ENCODE results near the gene LRRC36. TPM values are rescaled to one million over a fixed set of nuclear protein-coding genes. Genes with fewer than 3 reads are reported as not detected.
A peak's percentile ranks its signal among the peaks of the same experiment; 100 is the strongest.

Gene LRRC36
- total RNA-seq, 4 donors from 2014 or later: not detected

DNA sequence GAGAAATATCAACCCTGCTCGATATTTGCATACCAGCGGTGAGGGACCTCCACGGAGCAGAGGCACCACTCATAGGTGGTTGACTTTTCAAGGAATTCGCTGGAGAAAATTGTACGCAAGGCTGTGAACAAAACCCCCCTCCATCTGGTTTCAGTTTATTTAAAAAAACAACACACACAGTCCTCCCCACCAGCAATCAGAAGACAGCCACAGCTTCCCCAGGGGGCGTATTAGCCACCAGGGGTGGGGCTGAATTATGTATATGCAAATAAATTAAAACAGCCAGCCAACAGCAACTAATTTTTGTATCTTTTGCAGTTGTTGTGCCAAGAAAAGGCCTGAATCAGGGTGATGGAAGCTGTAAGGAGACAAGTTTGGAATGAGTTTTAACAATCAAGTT is 98.4 kb downstream of the LRRC36 start:
- intact Hi-C loops (cut with DNase I; ENCODE audit: low total_unique reads) (loop anchor here (5.0 kb wide), 1 partner anchor 97 kb away; no protein-coding TSS in a partner anchor), in situ Hi-C loops (cut with MboI; ENCODE audit: low sequenced_read_pairs in 4 of 4) (no loop called here)
- DNase-seq (no peak), ATAC-seq (no peak)
- H3K9me3 ChIP-seq: no peaks in the 10 kb centered on the region
- TF ChIP-seq CTCF (IDR thresholded peaks at IDR 0.05 in 4 of 5, conservative IDR thresholded peaks at IDR 0.05 in 1 of 5) (no peak), POLR2A (IDR thresholded peaks at IDR 0.05) (no peak)
- H3K36me3 ChIP-seq: no peaks in the 10 kb centered on the region
- peaks cover 0 to 3% (median 0%) of the 10 kb centered on the region in 3 donors for H3K27me3 ChIP-seq
- H3K4me1 ChIP-seq: peaks cover 0 to 3% of the 10 kb centered on the region in 2 donors
- H3K27ac ChIP-seq: no peak overlapping the region
- no peak overlapping the region for H3K4me3 ChIP-seq

GRCh38 chr16:67425580-67425979 is 99.0 kb downstream of the LRRC36 start:
- no peak for TF ChIP-seq CTCF (IDR thresholded peaks at IDR 0.05 in 4 of 5, conservative IDR thresholded peaks at IDR 0.05 in 1 of 5)
- TF ChIP-seq POLR2A (IDR thresholded peaks at IDR 0.05): no peak

DNA sequence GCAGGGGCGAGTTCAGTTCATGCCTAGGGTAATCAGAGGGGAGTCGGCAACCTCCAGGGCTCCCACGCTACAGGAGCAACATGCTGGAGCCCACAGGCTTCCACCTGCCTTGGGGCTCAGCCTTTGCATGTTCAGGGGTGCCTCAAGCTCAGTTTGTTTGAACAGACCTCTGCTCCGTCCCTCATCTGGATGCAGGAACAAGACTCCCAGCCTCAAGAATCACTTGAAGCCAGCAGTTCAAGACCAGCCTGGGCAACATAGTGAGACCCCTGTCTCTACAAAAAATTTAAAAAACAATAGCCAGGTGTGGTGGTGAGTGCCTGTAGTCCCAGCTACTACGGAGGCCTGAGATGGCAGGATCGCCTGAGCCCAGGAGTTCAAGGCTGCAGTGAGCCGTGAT is 99.4 kb downstream of the LRRC36 start:
- H3K4me1 ChIP-seq: peaks cover 5 to 9% of the 10 kb centered on the region in 2 donors
- intact Hi-C loops (cut with DNase I; ENCODE audit: low total_unique reads) (loop anchor here (5.0 kb wide), 1 partner anchor 96 kb away; no protein-coding TSS in a partner anchor), in situ Hi-C loops (cut with MboI; ENCODE audit: low sequenced_read_pairs in 4 of 4) (no loop called here)
- no peak overlapping the region for H3K27ac ChIP-seq
- no peak for TF ChIP-seq CTCF (IDR thresholded peaks at IDR 0.05 in 4 of 5, conservative IDR thresholded peaks at IDR 0.05 in 1 of 5)
- no peak for TF ChIP-seq POLR2A (IDR thresholded peaks at IDR 0.05)
- no peak overlapping the region for H3K4me3 ChIP-seq
- no peaks in the 10 kb centered on the region for H3K9me3 ChIP-seq
- no peaks in the 10 kb centered on the region for H3K36me3 ChIP-seq
- DNase-seq: no peak
- H3K27me3 ChIP-seq: peaks cover 0 to 6% (median 0%) of the 10 kb centered on the region in 3 donors
- no peak for ATAC-seq

More at GRCh38 chr16:67425580-67425979, 99.0 kb downstream of the LRRC36 start:
- in situ Hi-C loops (cut with MboI; ENCODE audit: low sequenced_read_pairs in 4 of 4) (no loop called here), intact Hi-C loops (cut with DNase I; ENCODE audit: low total_unique reads) (loop anchor here (5.0 kb wide), 1 partner anchor 97 kb away; no protein-coding TSS in a partner anchor)
- ATAC-seq (no peak), DNase-seq (no peak)
- Histone ChIP-seq H3K4me1 (peaks cover 4 to 7% of the 10 kb centered on the region in 2 donors), H3K4me3 (no peak overlapping the region), H3K27me3 (peaks cover 0 to 6% (median 0%) of the 10 kb centered on the region in 3 donors), H3K9me3 (no peaks in the 10 kb centered on the region), H3K36me3 (no peaks in the 10 kb centered on the region), H3K27ac (no peak overlapping the region)

- Histone ChIP-seq H3K27ac (peak overlapping the region in 1 of 4 donors; percentile 13), H3K27me3 (peaks cover 0 to 6% (median 0%) of the 10 kb centered on the region in 3 donors), H3K4me1 (peaks cover 11 to 15% of the 10 kb centered on the region in 2 donors), H3K36me3 (no peaks in the 10 kb centered on the region), H3K9me3 (no peaks in the 10 kb centered on the region), H3K4me3 (no peak overlapping the region)
- TF ChIP-seq POLR2A (IDR thresholded peaks at IDR 0.05): no peak
- no peak for TF ChIP-seq CTCF (IDR thresholded peaks at IDR 0.05 in 4 of 5, conservative IDR thresholded peaks at IDR 0.05 in 1 of 5)
- ATAC-seq (no peak), DNase-seq (no peak)
- intact Hi-C loops (cut with DNase I; ENCODE audit: low total_unique reads) (loop anchor here (5.0 kb wide), 1 partner anchor 95 kb away; no protein-coding TSS in a partner anchor), in situ Hi-C loops (cut with MboI; ENCODE audit: low sequenced_read_pairs in 4 of 4) (no loop called here)
These were observed 100.3 kb downstream of the LRRC36 start for GRCh38 chr16:67426950-67427349.
